Nephron (organoid): ENCODE data around the gene VAMP8.

ENCODE experiments used
- H3K27ac Mint-ChIP-seq, 3 experiments: 2 replicates each; pipeline ENCODE4 v1.8.0; 2020; ENCODE audit warnings: mixed read lengths in 3 of 3, mild to moderate bottlenecking in 2 of 3, moderate library complexity in 1 of 3
- H3K27me3 Mint-ChIP-seq: 2 replicates; pipeline ENCODE4 v1.8.0; 2021; ENCODE audit warnings: low read depth, mild to moderate bottlenecking, moderate library complexity, mixed read lengths
- H3K36me3 Mint-ChIP-seq: 2 replicates; pipeline ENCODE4 v1.8.0; 2020; ENCODE audit warnings: low read depth, mixed read lengths
- H3K4me1 Mint-ChIP-seq: 2 replicates; pipeline ENCODE4 v1.8.0; 2020; ENCODE audit warnings: mixed read lengths
- H3K4me3 Mint-ChIP-seq, 3 experiments: 2 replicates each; pipeline ENCODE4 v1.8.0; 2020; ENCODE audit warnings: mild to moderate bottlenecking in 3 of 3, mixed read lengths in 3 of 3, moderate library complexity in 2 of 3
- H3K9me3 Mint-ChIP-seq: 2 replicates; pipeline ENCODE4 v1.8.0; 2020; ENCODE audit warnings: mixed read lengths
- TF ChIP-seq, protein P1 (sequence below), 3 experiments: fragments of 200-600 bp; sonication (generic); IDR thresholded peaks; one replicate each; pipeline ENCODE4 v1.5.0; 2021; ENCODE audit warnings: antibody characterized with exemption in 3 of 3; ENCODE audit not compliant: unreplicated experiment in 3 of 3

The VAMP8 gene

DNA sequence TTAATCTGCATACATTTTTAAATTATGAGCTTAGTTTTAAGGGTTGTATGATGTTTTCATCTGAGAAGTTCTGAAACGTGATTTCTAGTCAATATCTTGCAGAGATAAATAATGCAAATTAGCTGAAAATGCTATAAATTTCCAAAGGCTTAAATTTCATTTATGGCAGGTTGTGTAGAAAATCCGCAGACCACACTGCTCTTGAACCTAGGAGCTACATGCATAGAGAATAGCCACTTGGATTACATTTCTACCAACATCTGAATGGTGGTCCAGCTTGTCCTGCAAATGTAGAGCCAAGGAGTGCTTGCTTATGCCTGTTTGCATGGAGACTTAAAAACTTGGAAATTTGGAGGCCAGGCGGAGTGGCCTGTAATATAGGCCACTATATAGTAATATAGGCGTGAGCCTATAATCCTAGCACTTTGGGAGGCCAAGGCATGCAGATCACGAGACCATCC lies 31.6 kb upstream of the VAMP8 start:
- Mint-ChIP-seq H3K4me3 (no peak overlapping the region), H3K36me3 (peaks cover 82% of the 10 kb centered on the region), H3K4me1 (peaks cover 53% of the 10 kb centered on the region), H3K27ac (no peak overlapping the region), H3K27me3 (no peaks in the 10 kb centered on the region), H3K9me3 (no peaks in the 10 kb centered on the region)
- TF ChIP-seq, protein P1, sequence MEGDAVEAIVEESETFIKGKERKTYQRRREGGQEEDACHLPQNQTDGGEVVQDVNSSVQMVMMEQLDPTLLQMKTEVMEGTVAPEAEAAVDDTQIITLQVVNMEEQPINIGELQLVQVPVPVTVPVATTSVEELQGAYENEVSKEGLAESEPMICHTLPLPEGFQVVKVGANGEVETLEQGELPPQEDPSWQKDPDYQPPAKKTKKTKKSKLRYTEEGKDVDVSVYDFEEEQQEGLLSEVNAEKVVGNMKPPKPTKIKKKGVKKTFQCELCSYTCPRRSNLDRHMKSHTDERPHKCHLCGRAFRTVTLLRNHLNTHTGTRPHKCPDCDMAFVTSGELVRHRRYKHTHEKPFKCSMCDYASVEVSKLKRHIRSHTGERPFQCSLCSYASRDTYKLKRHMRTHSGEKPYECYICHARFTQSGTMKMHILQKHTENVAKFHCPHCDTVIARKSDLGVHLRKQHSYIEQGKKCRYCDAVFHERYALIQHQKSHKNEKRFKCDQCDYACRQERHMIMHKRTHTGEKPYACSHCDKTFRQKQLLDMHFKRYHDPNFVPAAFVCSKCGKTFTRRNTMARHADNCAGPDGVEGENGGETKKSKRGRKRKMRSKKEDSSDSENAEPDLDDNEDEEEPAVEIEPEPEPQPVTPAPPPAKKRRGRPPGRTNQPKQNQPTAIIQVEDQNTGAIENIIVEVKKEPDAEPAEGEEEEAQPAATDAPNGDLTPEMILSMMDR (IDR thresholded peaks at IDR 0.05; ENCODE audit: unreplicated experiment in 3 of 3) = no peak

DNA sequence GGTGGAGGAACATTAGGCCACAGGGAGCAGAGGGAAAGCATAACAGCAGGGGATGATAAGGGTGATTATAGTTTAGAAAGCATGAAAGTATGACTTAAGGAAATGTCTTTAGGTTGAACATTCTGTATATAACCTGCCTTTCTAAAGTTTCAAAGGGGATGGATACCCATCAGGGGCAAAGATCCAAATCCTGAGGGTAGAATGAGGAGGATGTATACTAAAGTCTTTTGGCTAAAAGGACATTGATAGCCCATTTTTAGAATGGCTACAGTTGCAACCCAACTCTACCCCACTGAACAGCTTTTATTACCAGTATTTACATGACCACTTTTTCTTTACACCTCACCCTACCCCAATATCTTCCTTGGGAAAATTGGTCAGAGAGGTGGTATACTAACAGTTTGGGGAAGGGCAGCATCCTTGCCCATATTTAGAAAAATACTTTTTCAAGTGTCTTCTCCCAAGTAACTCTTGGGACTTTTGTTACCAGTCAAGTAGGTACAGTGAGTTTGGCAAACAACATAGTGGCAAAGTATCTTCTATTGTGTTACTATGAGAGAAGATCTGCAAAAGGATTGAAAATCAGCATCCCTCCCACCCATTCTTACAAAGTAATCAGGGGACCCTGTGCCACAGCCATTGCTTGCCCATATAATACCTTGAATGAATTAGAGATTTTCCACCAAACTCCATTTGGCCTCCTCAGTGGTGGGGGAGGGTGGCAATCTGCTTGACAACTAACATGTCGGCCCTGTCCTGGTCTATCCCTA lies 30.1 kb upstream of the VAMP8 start:
- Mint-ChIP-seq H3K27me3 (no peaks in the 10 kb centered on the region), H3K4me1 (peaks cover 38% of the 10 kb centered on the region), H3K36me3 (peaks cover 82% of the 10 kb centered on the region), H3K27ac (peak overlapping the region in 2 of 3 experiments; percentile 8 to 18), H3K9me3 (no peaks in the 10 kb centered on the region), H3K4me3 (no peak overlapping the region)
- TF ChIP-seq, protein P1 (IDR thresholded peaks at IDR 0.05; ENCODE audit: unreplicated experiment in 3 of 3) = no peak

DNA sequence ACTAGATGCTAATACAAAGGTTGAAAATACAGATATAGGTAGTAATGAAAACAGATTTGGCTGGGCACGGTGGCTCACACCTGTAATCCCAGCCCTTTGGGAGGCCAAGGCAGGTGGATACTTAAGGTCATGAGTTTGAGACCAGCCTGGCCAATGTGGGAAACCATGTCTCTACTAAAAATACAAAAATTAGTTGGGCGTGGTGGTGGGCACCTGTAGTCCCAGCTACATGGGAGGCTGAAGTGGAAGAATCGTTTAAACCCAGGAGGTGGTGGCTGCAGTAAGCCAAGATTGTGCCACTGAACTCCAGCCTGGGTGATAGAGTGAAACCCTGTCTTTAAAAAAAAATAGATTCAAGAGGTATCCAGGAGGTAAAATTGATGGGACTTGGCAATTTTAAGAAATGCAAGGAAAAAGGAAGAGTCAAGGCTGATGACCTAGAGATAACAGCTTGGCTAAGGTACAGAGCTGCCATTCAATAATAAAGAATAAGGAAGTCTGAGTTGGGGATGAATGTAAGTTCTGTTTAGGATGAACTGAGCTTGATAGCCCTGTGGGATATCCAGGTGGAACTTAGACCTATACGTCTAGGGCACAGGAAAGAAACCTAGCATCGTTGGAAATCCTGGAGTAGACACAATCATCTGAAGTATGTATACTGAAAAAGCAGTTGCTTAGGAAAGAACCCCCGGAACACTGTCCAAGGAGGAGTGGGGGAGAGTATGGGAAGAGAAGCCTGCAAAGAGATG lies 29.4 kb upstream of the VAMP8 start:
- peaks cover 31% of the 10 kb centered on the region for H3K4me1 Mint-ChIP-seq
- no peaks in the 10 kb centered on the region for H3K27me3 Mint-ChIP-seq
- no peaks in the 10 kb centered on the region for H3K9me3 Mint-ChIP-seq
- H3K36me3 Mint-ChIP-seq = peaks cover 78% of the 10 kb centered on the region
- H3K4me3 Mint-ChIP-seq = no peak overlapping the region
- H3K27ac Mint-ChIP-seq = peak overlapping the region; percentile 37 to 77 (median 73)
- TF ChIP-seq, protein P1 (IDR thresholded peaks at IDR 0.05; ENCODE audit: unreplicated experiment in 3 of 3) = no peak

DNA sequence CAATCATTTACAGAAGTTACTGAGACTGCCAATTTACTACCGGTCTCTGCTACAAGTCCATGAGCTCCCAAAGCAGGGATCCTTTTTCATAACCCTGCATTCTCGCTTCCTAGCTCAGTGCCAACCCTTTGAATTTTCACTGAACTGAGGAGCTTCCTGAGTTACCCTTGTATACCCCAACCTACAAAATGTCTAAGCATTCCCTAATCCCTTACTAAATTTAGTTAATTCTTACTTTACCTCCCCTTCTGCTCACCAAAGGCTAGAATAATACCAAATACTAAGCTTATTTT lies 28.8 kb upstream of the VAMP8 start:
- Mint-ChIP-seq H3K36me3 (peaks cover 76% of the 10 kb centered on the region), H3K4me1 (peaks cover 26% of the 10 kb centered on the region), H3K9me3 (no peaks in the 10 kb centered on the region), H3K27ac (peak overlapping the region; percentile 37 to 77 (median 73)), H3K27me3 (no peaks in the 10 kb centered on the region), H3K4me3 (no peak overlapping the region)
- TF ChIP-seq, protein P1 (IDR thresholded peaks at IDR 0.05; ENCODE audit: unreplicated experiment in 3 of 3) = no peak

DNA sequence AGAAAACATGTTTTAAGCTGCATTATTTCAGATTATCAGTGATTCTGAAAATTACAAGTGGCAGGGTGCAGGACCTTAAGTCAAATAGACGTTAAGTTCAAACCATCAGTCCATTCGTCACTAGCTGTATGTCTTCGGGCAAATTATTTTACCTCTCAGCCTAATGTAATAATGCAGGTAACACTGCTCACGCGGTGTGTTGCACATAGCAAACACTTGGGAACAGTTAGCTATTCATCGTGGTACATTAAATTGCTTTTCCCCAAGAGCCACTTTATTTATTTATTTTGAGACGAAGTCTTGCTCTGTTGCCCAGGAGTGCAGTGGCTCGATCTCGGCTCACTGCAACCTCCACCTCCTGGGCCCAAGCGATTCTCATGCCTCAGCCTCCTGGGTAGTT lies 28.3 kb upstream of the VAMP8 start:
- H3K36me3 Mint-ChIP-seq = peaks cover 75% of the 10 kb centered on the region
- H3K27ac Mint-ChIP-seq = peak overlapping the region in 1 of 3 experiments; percentile 77
- H3K9me3 Mint-ChIP-seq = no peaks in the 10 kb centered on the region
- no peak overlapping the region for H3K4me3 Mint-ChIP-seq
- peaks cover 22% of the 10 kb centered on the region for H3K4me1 Mint-ChIP-seq
- TF ChIP-seq, protein P1 (IDR thresholded peaks at IDR 0.05; ENCODE audit: unreplicated experiment in 3 of 3) = no peak
- H3K27me3 Mint-ChIP-seq = no peaks in the 10 kb centered on the region
